ENCODE results near the gene LYSMD1.
A peak's percentile ranks its signal among the peaks of the same experiment; 100 is the strongest.

The LYSMD1 gene

GRCh38 chr1:151175041-151175741 is 9.5 kb upstream of the LYSMD1 start:
- no peak for DNase-seq (ENCODE audit: low spot score)

GRCh38 chr1:151171190-151171589 is 5.5 kb upstream of the LYSMD1 start:
- DNase-seq (ENCODE audit: low spot score), result no peak

GRCh38 chr1:151167116-151167515 is 1.4 kb upstream of the LYSMD1 start:
- DNase-seq (ENCODE audit: low spot score), result no peak

- DNase-seq (ENCODE audit: low spot score), result peak; percentile 35
These were observed 829 bp upstream of the LYSMD1 start for GRCh38 chr1:151166505-151166956.

- DNase-seq (ENCODE audit: low spot score), result no peak
These were observed 393 bp downstream of the LYSMD1 start for GRCh38 chr1:151165281-151165737.

GRCh38 chr1:151164732-151165280 is 896 bp downstream of the LYSMD1 start:
- no peak for DNase-seq (ENCODE audit: low spot score)

- no peak for DNase-seq (ENCODE audit: low spot score)
These were observed 6.3 kb downstream of the LYSMD1 start for GRCh38 chr1:151159373-151159772.

GRCh38 chr1:151158751-151159251 is 6.9 kb downstream of the LYSMD1 start:
- no peak for DNase-seq (ENCODE audit: low spot score)

- no peak for DNase-seq (ENCODE audit: low spot score)
These were observed 7.4 kb downstream of the LYSMD1 start for GRCh38 chr1:151158326-151158725.

GRCh38 chr1:151157067-151157531 is 8.6 kb downstream of the LYSMD1 start:
- DNase-seq (ENCODE audit: low spot score), result no peak

GRCh38 chr1:151156515-151156819 is 9.2 kb downstream of the LYSMD1 start, which contains the start of gene TNFAIP8L2:
Gene TNFAIP8L2, plus strand, starts transcription at chr1:151156649. Its CDS starts 2,049 bp downstream, at chr1:151158698.
- DNase-seq (ENCODE audit: low spot score), result no peak

GRCh38 chr1:151147665-151148064 is 18.0 kb downstream of the LYSMD1 start:
- DNase-seq (ENCODE audit: low spot score), result no peak

- no peak for DNase-seq (ENCODE audit: low spot score)
These were observed 18.6 kb downstream of the LYSMD1 start for GRCh38 chr1:151147132-151147503.

GRCh38 chr1:151146412-151147131 is 19.1 kb downstream of the LYSMD1 start, which contains the start of gene SEMA6C:
Gene SEMA6C, minus strand, starts transcription at chr1:151146631. Its CDS starts 4,010 bp downstream, at chr1:151142621.
- peak; percentile 85 for DNase-seq (ENCODE audit: low spot score)

- no peak for DNase-seq (ENCODE audit: low spot score)
These were observed 19.7 kb downstream of the LYSMD1 start for GRCh38 chr1:151146072-151146411.

- DNase-seq (ENCODE audit: low spot score), result no peak
These were observed 20.2 kb downstream of the LYSMD1 start for GRCh38 chr1:151145304-151146071.

- no peak for DNase-seq (ENCODE audit: low spot score)
These were observed 21.0 kb downstream of the LYSMD1 start for GRCh38 chr1:151144474-151145303.

- DNase-seq (ENCODE audit: low spot score), result no peak
These were observed 21.7 kb downstream of the LYSMD1 start for GRCh38 chr1:151143986-151144385.

GRCh38 chr1:151143057-151143435 is 22.7 kb downstream of the LYSMD1 start:
- no peak for DNase-seq (ENCODE audit: low spot score)

GRCh38 chr1:151142411-151143056 is 23.2 kb downstream of the LYSMD1 start:
- DNase-seq (ENCODE audit: low spot score), result no peak

GRCh38 chr1:151137789-151138188 is 27.9 kb downstream of the LYSMD1 start:
- no peak for DNase-seq (ENCODE audit: low spot score)

Data from SW480 (cell line).